ENCODE data around the gene LCN15. TPM values are rescaled to one million over a fixed set of nuclear protein-coding genes. Genes with fewer than 3 reads are reported as not detected.

LCN15 gene
- total RNA-seq, 4 donors from 2014 or later: not detected

DNA sequence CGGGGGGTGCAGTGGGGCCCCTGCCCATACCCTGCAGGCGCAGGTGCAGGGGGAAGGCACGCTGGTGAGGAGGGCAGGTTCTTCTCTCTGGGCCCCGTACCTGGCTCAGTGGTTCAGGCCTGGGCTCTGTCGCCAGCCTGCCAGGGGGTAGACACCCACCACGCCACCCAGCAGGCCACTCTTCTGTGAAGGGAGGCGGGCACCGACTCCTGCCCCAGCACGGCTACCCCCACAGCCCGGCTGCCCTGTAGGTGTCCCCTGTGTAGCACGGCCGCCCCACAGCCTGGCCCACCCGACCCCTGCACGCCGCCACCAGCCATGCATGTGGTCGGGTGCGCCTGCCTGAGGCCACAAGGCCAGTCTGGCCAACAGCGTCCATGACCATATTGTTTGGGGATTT lies 17.7 kb downstream of the LCN15 start:
- Histone ChIP-seq H3K27me3 (peaks cover 48% of the 10 kb centered on the region), H3K4me1 (peaks cover 0 to 8% (median 0%) of the 10 kb centered on the region in 3 donors), H3K9me3 (peaks cover 0 to under 1% (median 0%) of the 10 kb centered on the region in 3 donors), H3K36me3 (no peaks in the 10 kb centered on the region), H3K4me3 (no peak overlapping the region), H3K27ac (no peak overlapping the region)
- TF ChIP-seq EP300 (IDR thresholded peaks at IDR 0.05): no peak
- TF ChIP-seq, protein P1, sequence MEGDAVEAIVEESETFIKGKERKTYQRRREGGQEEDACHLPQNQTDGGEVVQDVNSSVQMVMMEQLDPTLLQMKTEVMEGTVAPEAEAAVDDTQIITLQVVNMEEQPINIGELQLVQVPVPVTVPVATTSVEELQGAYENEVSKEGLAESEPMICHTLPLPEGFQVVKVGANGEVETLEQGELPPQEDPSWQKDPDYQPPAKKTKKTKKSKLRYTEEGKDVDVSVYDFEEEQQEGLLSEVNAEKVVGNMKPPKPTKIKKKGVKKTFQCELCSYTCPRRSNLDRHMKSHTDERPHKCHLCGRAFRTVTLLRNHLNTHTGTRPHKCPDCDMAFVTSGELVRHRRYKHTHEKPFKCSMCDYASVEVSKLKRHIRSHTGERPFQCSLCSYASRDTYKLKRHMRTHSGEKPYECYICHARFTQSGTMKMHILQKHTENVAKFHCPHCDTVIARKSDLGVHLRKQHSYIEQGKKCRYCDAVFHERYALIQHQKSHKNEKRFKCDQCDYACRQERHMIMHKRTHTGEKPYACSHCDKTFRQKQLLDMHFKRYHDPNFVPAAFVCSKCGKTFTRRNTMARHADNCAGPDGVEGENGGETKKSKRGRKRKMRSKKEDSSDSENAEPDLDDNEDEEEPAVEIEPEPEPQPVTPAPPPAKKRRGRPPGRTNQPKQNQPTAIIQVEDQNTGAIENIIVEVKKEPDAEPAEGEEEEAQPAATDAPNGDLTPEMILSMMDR (IDR thresholded peaks at IDR 0.05): no peak
- TF ChIP-seq POLR2A (IDR thresholded peaks at IDR 0.05): no peak
- no peak for TF ChIP-seq POLR2AphosphoS5 (IDR thresholded peaks at IDR 0.05)
- no peak for ATAC-seq
- no CpG with 5 or more reads among the region's 18 CpGs for WGBS, 2 donors (ENCODE audit: low coverage in 1 of 2)

DNA sequence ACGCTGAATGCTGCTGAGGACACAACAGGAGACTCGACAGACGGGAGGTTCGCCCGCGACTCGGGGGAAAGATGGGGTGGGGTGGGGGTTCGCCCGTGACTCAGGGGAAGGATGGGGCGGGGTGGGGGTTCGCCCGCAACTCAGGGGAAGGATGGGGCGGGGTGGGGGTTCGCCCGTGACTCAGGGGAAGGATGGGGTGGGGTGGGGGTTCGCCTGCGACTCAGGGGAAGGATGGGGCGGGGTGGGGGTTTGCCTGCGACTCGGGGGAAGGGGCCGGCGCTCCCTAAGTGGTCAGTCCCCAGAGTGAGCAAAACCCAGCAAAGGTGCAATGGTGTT lies 18.2 kb downstream of the LCN15 start:
- TF ChIP-seq POLR2AphosphoS5 (IDR thresholded peaks at IDR 0.05) (no peak), EP300 (IDR thresholded peaks at IDR 0.05) (no peak), POLR2A (IDR thresholded peaks at IDR 0.05) (no peak)
- TF ChIP-seq, protein P1 (IDR thresholded peaks at IDR 0.05): no peak
- Histone ChIP-seq H3K27ac (no peak overlapping the region), H3K9me3 (no peaks in the 10 kb centered on the region), H3K27me3 (peaks cover 53% of the 10 kb centered on the region), H3K4me1 (peaks cover 0 to 13% (median 0%) of the 10 kb centered on the region in 3 donors), H3K4me3 (no peak overlapping the region), H3K36me3 (no peaks in the 10 kb centered on the region)
- 78% methylated on average over 3 of the region's 22 CpGs; no CpG with 5 or more reads in 1 of the 2 donors for WGBS, 2 donors (ENCODE audit: low coverage in 1 of 2)
- ATAC-seq: no peak

DNA sequence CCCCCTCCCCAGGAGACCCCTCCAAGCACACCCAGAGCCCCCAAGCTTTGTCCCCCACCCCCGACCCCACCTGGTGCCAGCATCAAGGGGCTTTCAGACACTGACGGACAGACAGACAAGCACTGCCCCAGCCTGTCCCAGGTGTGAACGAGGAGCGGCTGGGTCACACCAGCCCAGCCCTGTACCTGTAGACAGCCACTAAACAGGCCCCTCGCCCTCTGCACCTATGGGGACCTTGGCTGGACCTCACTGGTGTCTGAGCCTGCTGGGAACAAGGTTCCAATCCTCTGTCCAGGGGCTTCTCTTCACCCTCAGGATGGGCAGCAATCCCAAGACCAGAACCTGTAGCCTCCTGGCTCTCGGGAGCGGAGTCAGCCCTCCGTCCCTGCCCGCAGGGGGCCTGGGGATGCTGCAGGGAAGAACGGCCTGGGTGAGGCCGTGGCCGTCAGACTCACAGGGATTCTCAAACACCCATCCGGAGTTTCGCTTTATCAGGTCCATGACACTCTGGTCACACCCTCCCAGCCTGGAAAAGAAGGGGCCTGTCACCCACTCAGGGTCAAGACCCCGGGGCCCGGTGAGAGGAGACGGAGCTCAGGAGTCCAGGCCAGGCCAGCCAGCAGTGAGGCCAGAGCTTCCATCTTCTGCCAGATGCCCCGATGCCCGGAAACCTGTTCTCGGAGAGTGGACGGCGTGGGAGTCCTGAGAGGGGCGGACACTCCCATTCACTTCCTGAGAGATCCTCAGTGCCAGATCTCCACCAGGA lies 18.7 kb downstream of the LCN15 start:
- Histone ChIP-seq H3K4me3 (peak overlapping the region in 1 of 2 donors; percentile 37), H3K27me3 (peaks cover 58% of the 10 kb centered on the region), H3K4me1 (peaks cover 0 to 18% (median 0%) of the 10 kb centered on the region in 3 donors), H3K27ac (peak overlapping the region in 3 of 4 donors; percentile 10 to 55 (median 26)), H3K9me3 (no peaks in the 10 kb centered on the region), H3K36me3 (no peaks in the 10 kb centered on the region)
- no CpG with 5 or more reads among the region's 23 CpGs for WGBS, 2 donors (ENCODE audit: low coverage in 1 of 2)
- TF ChIP-seq EP300 (IDR thresholded peaks at IDR 0.05): no peak
- no peak for TF ChIP-seq POLR2A (IDR thresholded peaks at IDR 0.05)
- TF ChIP-seq POLR2AphosphoS5 (IDR thresholded peaks at IDR 0.05): no peak
- TF ChIP-seq, protein P1 (IDR thresholded peaks at IDR 0.05): no peak
- no peak for ATAC-seq

DNA sequence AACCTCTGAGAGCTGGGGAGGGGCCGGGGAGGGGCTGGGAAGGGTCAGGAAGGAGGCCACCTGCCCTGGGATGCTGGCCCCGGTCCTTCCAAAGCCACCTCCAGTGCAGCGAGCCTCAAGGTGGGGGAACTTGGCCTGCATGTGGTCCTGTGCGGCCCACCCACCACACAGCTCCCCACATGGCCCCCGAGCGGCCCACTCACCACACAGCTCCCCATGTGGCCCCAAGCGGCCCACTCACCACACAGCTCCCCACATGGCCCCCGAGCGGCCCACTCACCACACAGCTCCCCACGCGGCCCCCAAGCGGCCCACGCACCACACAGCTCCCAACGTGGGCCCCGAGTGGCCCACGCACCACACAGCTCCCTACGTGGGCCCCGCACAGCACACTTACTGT lies 19.5 kb downstream of the LCN15 start:
- Histone ChIP-seq H3K4me3 (peak overlapping the region in 1 of 2 donors; percentile 37), H3K36me3 (no peaks in the 10 kb centered on the region), H3K27ac (peak overlapping the region in 1 of 4 donors; percentile 55), H3K9me3 (no peaks in the 10 kb centered on the region), H3K27me3 (peaks cover 66% of the 10 kb centered on the region), H3K4me1 (peaks cover 0 to 19% (median 0%) of the 10 kb centered on the region in 3 donors)
- TF ChIP-seq, protein P1 (IDR thresholded peaks at IDR 0.05): no peak
- TF ChIP-seq EP300 (IDR thresholded peaks at IDR 0.05) (no peak), POLR2AphosphoS5 (IDR thresholded peaks at IDR 0.05) (no peak), POLR2A (IDR thresholded peaks at IDR 0.05) (no peak)
- 86% methylated on average over 5 of the region's 18 CpGs; no CpG with 5 or more reads in 1 of the 2 donors for WGBS, 2 donors (ENCODE audit: low coverage in 1 of 2)
- no peak for ATAC-seq

Measured in gastroesophageal sphincter (tissue), 4 donors.